GM12874 (cell line): ENCODE data around the gene RXRG.

ENCODE experiments used
- CTCF ChIP-seq: IDR thresholded peaks from 2 replicates; pipeline ENCODE4 v1.5.1; 2011; ENCODE audit warnings: low read depth, mild to moderate bottlenecking, control low read depth, low read length, moderate library complexity; ENCODE audit not compliant: insufficient read depth

RXRG gene

DNA sequence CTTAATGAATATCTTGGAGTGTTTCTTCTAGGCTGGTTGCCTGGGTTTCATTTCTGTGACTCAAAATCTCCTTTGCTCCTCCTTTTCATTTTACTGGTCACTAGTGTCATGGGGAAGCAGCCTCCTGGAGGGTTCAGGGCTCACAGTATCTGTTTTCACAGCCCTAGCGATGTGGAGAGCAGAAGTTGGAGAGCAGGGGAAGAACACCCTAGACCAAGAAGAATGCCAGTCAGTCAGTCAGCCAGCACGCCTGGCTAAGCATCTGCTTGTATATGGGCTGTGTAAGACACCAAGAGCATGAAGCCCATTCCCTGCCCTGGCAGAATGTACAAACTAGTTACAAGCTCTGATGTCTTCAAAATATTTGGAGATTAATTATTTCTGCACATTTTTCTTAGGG, 7.9 kb downstream of the RXRG start:
- no peak for TF ChIP-seq CTCF

- no peak for TF ChIP-seq CTCF
Observed at GRCh38 chr1:165435801-165436200, 9.1 kb downstream of the RXRG start.

- no peak for TF ChIP-seq CTCF
Observed at GRCh38 chr1:165434281-165434680, 10.6 kb downstream of the RXRG start.

GRCh38 chr1:165431079-165431478, 13.8 kb downstream of the RXRG start:
- TF ChIP-seq CTCF = no peak

GRCh38 chr1:165426745-165427144, 18.2 kb downstream of the RXRG start:
- no peak for TF ChIP-seq CTCF

- TF ChIP-seq CTCF = no peak
Observed at GRCh38 chr1:165425621-165426020, 19.3 kb downstream of the RXRG start.

- no peak for TF ChIP-seq CTCF
Observed at GRCh38 chr1:165424454-165425216, 20.3 kb downstream of the RXRG start.
